SK-N-SH (cell line): ENCODE measurements around the gene ABHD13.

ENCODE experiments used
- NRF1 ChIP-seq: IDR thresholded peaks from 2 replicates; pipeline ENCODE4 v1.6.1; 2012; ENCODE audit warnings: low read depth, mild to moderate bottlenecking, low read length
- TF ChIP-seq, protein P1 (sequence below): fragments of 200-600 bp; sonication (generic); IDR thresholded peaks from 2 replicates; pipeline ENCODE4 v1.6.1; 2017; ENCODE audit warnings: antibody characterized with exemption, mild to moderate bottlenecking, moderate library complexity

DNA sequence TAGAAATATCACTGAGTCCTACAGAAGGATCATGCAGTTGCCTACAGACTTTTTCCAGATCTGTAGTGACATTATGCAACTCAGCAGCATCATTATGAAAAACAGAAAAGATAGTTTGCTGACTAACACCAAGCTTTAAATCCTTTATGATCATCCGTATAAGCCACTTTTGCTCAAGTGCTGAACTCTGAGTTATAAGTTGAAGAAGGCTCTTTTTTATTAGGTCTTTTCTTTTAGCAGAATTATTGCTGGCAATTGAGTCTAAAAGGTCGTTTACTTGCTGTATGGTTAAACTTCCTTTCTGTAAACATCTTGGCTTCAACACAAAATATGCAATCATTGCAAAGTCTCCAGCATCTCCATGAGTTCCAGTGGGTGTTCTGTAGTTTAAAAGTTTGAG, 7.6 kb upstream of the ABHD13 start:
- TF ChIP-seq NRF1 = no peak
- TF ChIP-seq, protein P1, sequence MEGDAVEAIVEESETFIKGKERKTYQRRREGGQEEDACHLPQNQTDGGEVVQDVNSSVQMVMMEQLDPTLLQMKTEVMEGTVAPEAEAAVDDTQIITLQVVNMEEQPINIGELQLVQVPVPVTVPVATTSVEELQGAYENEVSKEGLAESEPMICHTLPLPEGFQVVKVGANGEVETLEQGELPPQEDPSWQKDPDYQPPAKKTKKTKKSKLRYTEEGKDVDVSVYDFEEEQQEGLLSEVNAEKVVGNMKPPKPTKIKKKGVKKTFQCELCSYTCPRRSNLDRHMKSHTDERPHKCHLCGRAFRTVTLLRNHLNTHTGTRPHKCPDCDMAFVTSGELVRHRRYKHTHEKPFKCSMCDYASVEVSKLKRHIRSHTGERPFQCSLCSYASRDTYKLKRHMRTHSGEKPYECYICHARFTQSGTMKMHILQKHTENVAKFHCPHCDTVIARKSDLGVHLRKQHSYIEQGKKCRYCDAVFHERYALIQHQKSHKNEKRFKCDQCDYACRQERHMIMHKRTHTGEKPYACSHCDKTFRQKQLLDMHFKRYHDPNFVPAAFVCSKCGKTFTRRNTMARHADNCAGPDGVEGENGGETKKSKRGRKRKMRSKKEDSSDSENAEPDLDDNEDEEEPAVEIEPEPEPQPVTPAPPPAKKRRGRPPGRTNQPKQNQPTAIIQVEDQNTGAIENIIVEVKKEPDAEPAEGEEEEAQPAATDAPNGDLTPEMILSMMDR = no peak
